ENCODE results near the gene TNXB. TPM values are rescaled to one million over a fixed set of nuclear protein-coding genes. Genes with fewer than 3 reads are reported as not detected.
A peak's percentile ranks its signal among the peaks of the same experiment; 100 is the strongest.

Gene TNXB
- total and polyA plus RNA-seq, 9 of the 15 experiments (the other 6 are each of a cell fraction or from before 2014, with no cell fraction given): 0.14 to 28.1 (median 12.4) TPM

DNA sequence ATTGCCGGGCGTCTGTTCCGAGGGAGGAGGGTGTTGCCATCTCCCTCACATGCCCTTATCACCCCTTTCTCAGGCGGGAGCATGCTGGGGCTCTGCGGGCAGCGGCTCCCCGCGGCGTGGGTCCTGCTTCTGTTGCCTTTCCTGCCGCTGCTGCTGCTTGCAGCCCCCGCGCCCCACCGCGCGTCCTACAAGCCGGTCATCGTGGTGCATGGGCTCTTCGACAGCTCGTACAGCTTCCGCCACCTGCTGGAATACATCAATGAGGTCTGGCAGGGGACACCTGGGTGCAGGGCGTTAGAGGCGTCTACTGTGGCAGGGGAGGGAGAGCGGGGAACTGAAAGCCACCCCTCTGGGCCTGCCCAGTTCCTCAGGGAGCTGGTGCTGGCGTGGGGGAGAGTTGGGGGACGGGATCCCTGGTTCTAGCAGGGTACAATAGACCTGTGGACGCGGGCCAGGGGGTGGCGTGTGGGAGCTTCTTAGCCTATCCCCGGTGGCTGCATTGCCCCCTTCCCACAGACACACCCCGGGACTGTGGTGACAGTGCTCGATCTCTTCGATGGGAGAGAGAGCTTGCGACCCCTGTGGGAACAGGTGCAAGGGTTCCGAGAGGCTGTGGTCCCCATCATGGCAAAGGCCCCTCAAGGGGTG, 45.5 kb upstream of the TNXB start (continued):
- TF ChIP-seq KLF10 (CRISPR knock-in tag; IDR thresholded peaks at IDR 0.05) (no peak), XRCC4 (IDR thresholded peaks at IDR 0.05; ENCODE audit: extremely low read depth, insufficient read depth, insufficient read length) (no peak), ZNF277 (CRISPR knock-in tag; IDR thresholded peaks at IDR 0.05; ENCODE audit: borderline replicate concordance) (no peak), ZNF830 (CRISPR knock-in tag; IDR thresholded peaks at IDR 0.05) (no peak), LCOR (CRISPR knock-in tag; IDR thresholded peaks at IDR 0.05) (no peak; the same call in 1 of the 2 replicates), HBP1 (CRISPR knock-in tag; IDR thresholded peaks at IDR 0.05) (no peak), RBM22 (IDR thresholded peaks at IDR 0.05; ENCODE audit: low read depth, low read length, poor library complexity, severe bottlenecking) (no peak), POLR2AphosphoS5 (IDR thresholded peaks at IDR 0.05; ENCODE audit: control insufficient read depth, insufficient read depth, low read depth, low read length) (no peak), YBX1 (IDR thresholded peaks at IDR 0.05) (no peak), NONO (IDR thresholded peaks at IDR 0.05; ENCODE audit: low read depth in 2 of 2, low read length in 1 of 2) (peak in 1 of 2 experiments; percentile 89; a peak in 2 of 4 replicates), ZMIZ1 (IDR thresholded peaks at IDR 0.05; ENCODE audit: low read depth in 2 of 2, low read length in 2 of 2) (peak in 1 of 2 experiments; percentile 16; a peak in 1 of 4 replicates), SUPT5H (IDR thresholded peaks at IDR 0.05) (peak; percentile 27; the same call in 1 of the 2 replicates), ELK1 (CRISPR knock-in tag; IDR thresholded peaks at IDR 0.05) (no peak), NEUROD1 (IDR thresholded peaks at IDR 0.05; ENCODE audit: borderline replicate concordance, low read depth, low read length, partially characterized antibody) (peak; percentile 61), TEAD4 (IDR thresholded peaks at IDR 0.05; ENCODE audit: low read length) (no peak), TEAD4 (CRISPR knock-in tag; IDR thresholded peaks at IDR 0.05; ENCODE audit: borderline replicate concordance) (no peak; the same call in 1 of the 2 replicates)
- TF ChIP-seq, protein P1, sequence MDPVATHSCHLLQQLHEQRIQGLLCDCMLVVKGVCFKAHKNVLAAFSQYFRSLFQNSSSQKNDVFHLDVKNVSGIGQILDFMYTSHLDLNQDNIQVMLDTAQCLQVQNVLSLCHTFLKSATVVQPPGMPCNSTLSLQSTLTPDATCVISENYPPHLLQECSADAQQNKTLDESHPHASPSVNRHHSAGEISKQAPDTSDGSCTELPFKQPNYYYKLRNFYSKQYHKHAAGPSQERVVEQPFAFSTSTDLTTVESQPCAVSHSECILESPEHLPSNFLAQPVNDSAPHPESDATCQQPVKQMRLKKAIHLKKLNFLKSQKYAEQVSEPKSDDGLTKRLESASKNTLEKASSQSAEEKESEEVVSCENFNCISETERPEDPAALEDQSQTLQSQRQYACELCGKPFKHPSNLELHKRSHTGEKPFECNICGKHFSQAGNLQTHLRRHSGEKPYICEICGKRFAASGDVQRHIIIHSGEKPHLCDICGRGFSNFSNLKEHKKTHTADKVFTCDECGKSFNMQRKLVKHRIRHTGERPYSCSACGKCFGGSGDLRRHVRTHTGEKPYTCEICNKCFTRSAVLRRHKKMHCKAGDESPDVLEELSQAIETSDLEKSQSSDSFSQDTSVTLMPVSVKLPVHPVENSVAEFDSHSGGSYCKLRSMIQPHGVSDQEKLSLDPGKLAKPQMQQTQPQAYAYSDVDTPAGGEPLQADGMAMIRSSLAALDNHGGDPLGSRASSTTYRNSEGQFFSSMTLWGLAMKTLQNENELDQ (CRISPR knock-in tag; IDR thresholded peaks at IDR 0.05; ENCODE audit: borderline replicate concordance): no peak

All from K562 (cell line).